ENCODE data around the gene SCO2.

DNA sequence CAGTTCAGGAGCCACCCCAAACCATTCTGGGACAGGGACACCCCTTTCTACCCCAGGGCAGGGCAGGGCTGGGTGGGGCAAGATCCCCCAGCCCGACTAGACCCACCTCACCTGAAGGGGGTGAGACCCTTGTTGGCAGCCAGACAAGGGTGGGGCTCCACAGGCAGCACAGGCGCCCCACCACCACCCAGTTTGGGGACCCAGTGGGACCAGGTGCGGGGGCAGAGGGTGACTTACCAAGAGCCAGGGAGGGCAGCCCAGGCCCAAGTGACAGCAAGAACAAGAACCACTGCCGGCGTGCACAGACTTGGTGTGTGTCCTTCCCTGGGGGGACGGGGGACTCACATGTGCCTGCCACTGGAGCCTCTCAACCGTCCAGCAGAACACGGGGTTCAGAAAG lies 41.8 kb downstream of the SCO2 start:
- no peak for TF ChIP-seq POLR2A (IDR thresholded peaks at IDR 0.05)
- TF ChIP-seq, protein P1, sequence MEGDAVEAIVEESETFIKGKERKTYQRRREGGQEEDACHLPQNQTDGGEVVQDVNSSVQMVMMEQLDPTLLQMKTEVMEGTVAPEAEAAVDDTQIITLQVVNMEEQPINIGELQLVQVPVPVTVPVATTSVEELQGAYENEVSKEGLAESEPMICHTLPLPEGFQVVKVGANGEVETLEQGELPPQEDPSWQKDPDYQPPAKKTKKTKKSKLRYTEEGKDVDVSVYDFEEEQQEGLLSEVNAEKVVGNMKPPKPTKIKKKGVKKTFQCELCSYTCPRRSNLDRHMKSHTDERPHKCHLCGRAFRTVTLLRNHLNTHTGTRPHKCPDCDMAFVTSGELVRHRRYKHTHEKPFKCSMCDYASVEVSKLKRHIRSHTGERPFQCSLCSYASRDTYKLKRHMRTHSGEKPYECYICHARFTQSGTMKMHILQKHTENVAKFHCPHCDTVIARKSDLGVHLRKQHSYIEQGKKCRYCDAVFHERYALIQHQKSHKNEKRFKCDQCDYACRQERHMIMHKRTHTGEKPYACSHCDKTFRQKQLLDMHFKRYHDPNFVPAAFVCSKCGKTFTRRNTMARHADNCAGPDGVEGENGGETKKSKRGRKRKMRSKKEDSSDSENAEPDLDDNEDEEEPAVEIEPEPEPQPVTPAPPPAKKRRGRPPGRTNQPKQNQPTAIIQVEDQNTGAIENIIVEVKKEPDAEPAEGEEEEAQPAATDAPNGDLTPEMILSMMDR (IDR thresholded peaks at IDR 0.05 in 8 of 11, conservative IDR thresholded peaks at IDR 0.05 in 3 of 11), result no peak
